Measurements from ENCODE around the gene GBGT1.

GRCh38 chr9:133126697-133127339 lies 36.9 kb downstream of the GBGT1 start:
- TF ChIP-seq CTCF (conservative IDR thresholded peaks at IDR 0.05; ENCODE audit: low read depth in 2 of 2) = no peak
- no peak for TF ChIP-seq ZNF114 (CRISPR knock-in tag; IDR thresholded peaks at IDR 0.05)
- TF ChIP-seq POLR2AphosphoS5 (IDR thresholded peaks at IDR 0.05; ENCODE audit: low read depth) = no peak
- TF ChIP-seq NANOG (IDR thresholded peaks at IDR 0.05; ENCODE audit: borderline replicate concordance) = no peak
- no peak for TF ChIP-seq CREB1 (CRISPR knock-in tag; IDR thresholded peaks at IDR 0.05; ENCODE audit: low read depth)
- no peak for TF ChIP-seq EZH2 (IDR thresholded peaks at IDR 0.05; ENCODE audit: low read depth, unreplicated experiment)
- no peak for TF ChIP-seq ETS1 (IDR thresholded peaks at IDR 0.05)
- no peak for TF ChIP-seq JUNB (IDR thresholded peaks at IDR 0.05; ENCODE audit: unreplicated experiment)
- no peak for TF ChIP-seq EZH2phosphoT487 (IDR thresholded peaks at IDR 0.05; ENCODE audit: unreplicated experiment)
- no peak for TF ChIP-seq ZNF331 (CRISPR knock-in tag; IDR thresholded peaks at IDR 0.05; ENCODE audit: low read depth)
- no peak for TF ChIP-seq REST (IDR thresholded peaks at IDR 0.05; ENCODE audit: unreplicated experiment)
- no peak for TF ChIP-seq STAT1 (IDR thresholded peaks at IDR 0.05; ENCODE audit: unreplicated experiment)
- TF ChIP-seq ZNF462 (CRISPR knock-in tag; IDR thresholded peaks at IDR 0.05) = no peak

All from GM23338 (cell line).